HCT116 (cell line): Measurements from ENCODE around the gene AKAP12. TPM values are rescaled to one million over a fixed set of nuclear protein-coding genes. Genes with fewer than 3 reads are reported as not detected.

ENCODE experiments used
- ATAC-seq: fragments of 200-7000 bp; cut with Tn5 transposase; 2 replicates; pipeline ENCODE4 v1.9.1; 2020; ENCODE audit warnings: mild to moderate bottlenecking, moderate library complexity
- BruUV-seq: library from RNA; stranded (reverse); fragments of 400-500 nt; replicated peaks from 2 replicates; lab custom pipeline; 2021; lab: Mats Ljungman, UMichigan
- CTCF ChIA-PET: fragments of 300-600 bp; sonication (Branson Sonifier 250); formaldehyde crosslinking; loops from one replicate; lab custom pipeline; 2021; ENCODE audit warnings: antibody characterized with exemption; lab: Charles Lee
- POLR2A ChIA-PET: fragments of 300-600, 350-600 bp; sonication (Branson Sonifier 250); formaldehyde crosslinking; loops from one replicate; lab custom pipeline; 2021; ENCODE audit warnings: antibody characterized with exemption; lab: Charles Lee
- RAD21 ChIA-PET, 2 experiments: fragments of 300-600 bp; sonication (Branson Sonifier 250); formaldehyde crosslinking; loops; one replicate each; lab custom pipeline; 2023; ENCODE audit warnings: low total read pairs in 2 of 2; ENCODE audit not compliant: uncharacterized antibody in 2 of 2, unreplicated experiment in 2 of 2, low non-redundant PET in 1 of 2; lab: Charles Lee
- DNase-seq: peaks from one replicate; pipeline ENCODE4 v3.0.0-alpha.2; 2010; ENCODE audit warnings: low read depth, low spot score
- H2AFZ ChIP-seq: fragments of 200-600 bp; shearing (Covaris generic), sonication (generic); 2 replicates; pipeline ENCODE4 v1.6.1; 2017; ENCODE audit warnings: low read depth, mixed run types, mixed read lengths, antibody characterized with exemption, low read length; ENCODE audit not compliant: poor library complexity, severe bottlenecking
- H3K27ac ChIP-seq: 2 replicates; pipeline ENCODE4 v1.5.1; 2012; ENCODE audit warnings: low read depth, low read length
- H3K27me3 ChIP-seq: fragments of 200-600 bp; sonication (generic); 2 replicates; pipeline ENCODE4 v1.6.1; 2016; ENCODE audit warnings: mixed run types, low read length, mixed read lengths; ENCODE audit not compliant: insufficient read depth
- H3K36me3 ChIP-seq, 2 experiments: fragments of 200-500 bp in 1 of 2; fragments of 200-600 bp in 1 of 2; sonication (Bioruptor generic) in 1 of 2; sonication (generic) in 1 of 2; 2 replicates each; pipeline versions ENCODE4 v1.5.1 to v1.6.1; 2014 to 2016; ENCODE audit warnings: low read length in 2 of 2, inconsistent platforms in 1 of 2, mixed read lengths in 1 of 2, mixed run types in 1 of 2; ENCODE audit not compliant: insufficient read depth in 2 of 2, control insufficient read depth in 1 of 2
- H3K4me1 ChIP-seq, 2 experiments: fragments of 200-600 bp in 1 of 2; sonication (generic) in 1 of 2; 2 replicates each; pipeline versions ENCODE4 v1.5.1 to v1.6.1; 2012 to 2017; ENCODE audit warnings: low read length in 2 of 2, inconsistent platforms in 1 of 2, mild to moderate bottlenecking in 1 of 2, mixed read lengths in 1 of 2, mixed run types in 1 of 2, moderate library complexity in 1 of 2; ENCODE audit not compliant: insufficient read depth in 2 of 2, control insufficient read depth in 1 of 2
- H3K4me2 ChIP-seq: fragments of 200-600 bp; sonication (generic); 2 replicates; pipeline ENCODE4 v1.6.1; 2017; ENCODE audit warnings: mixed run types, low read length, mixed read lengths
- H3K4me3 ChIP-seq, 2 experiments: fragments of 200-600 bp in 1 of 2; sonication (generic) in 1 of 2; replicated peaks in 1 of 2; 2 replicates each; pipeline ENCODE4 v1.5.1; 2011 to 2016; ENCODE audit warnings: low read length in 2 of 2, control low read depth in 1 of 2, low read depth in 1 of 2, mild to moderate bottlenecking in 1 of 2, mixed read lengths in 1 of 2, mixed run types in 1 of 2
- H3K79me2 ChIP-seq: fragments of 200-600 bp; sonication (generic); 2 replicates; pipeline ENCODE4 v1.6.1; 2017; ENCODE audit warnings: mild to moderate bottlenecking, mixed run types, low read length, moderate library complexity, mixed read lengths; ENCODE audit not compliant: insufficient read depth
- H3K9ac ChIP-seq: fragments of 200-600 bp; sonication (generic); 2 replicates; pipeline ENCODE4 v1.6.1; 2016; ENCODE audit warnings: low read length, mixed read lengths
- H3K9me2 ChIP-seq: fragments of 200-600 bp; sonication (generic), shearing (Covaris generic); 2 replicates; pipeline ENCODE4 v1.6.1; 2017; ENCODE audit warnings: mixed run types, mild to moderate bottlenecking, moderate library complexity; ENCODE audit not compliant: insufficient read depth
- H3K9me3 ChIP-seq, 2 experiments: fragments of 200-500 bp in 1 of 2; fragments of 200-600 bp in 1 of 2; sonication (Bioruptor generic) in 1 of 2; sonication (generic) in 1 of 2; 2 replicates each; pipeline ENCODE4 v1.6.1; 2014 to 2017; ENCODE audit warnings: low read length in 2 of 2, mixed read lengths in 2 of 2, inconsistent platforms in 1 of 2, low read depth in 1 of 2, mild to moderate bottlenecking in 1 of 2, mixed run types in 1 of 2, moderate library complexity in 1 of 2; ENCODE audit not compliant: control insufficient read depth in 1 of 2, insufficient read depth in 1 of 2
- H4K20me1 ChIP-seq: fragments of 200-600 bp; sonication (generic), shearing (Covaris generic); 2 replicates; pipeline ENCODE4 v1.6.1; 2017; ENCODE audit warnings: mixed run types, mild to moderate bottlenecking, moderate library complexity; ENCODE audit not compliant: insufficient read depth
- CBX3 ChIP-seq: IDR thresholded peaks from 2 replicates; pipeline ENCODE4 v1.6.1; 2012; ENCODE audit warnings: low read depth
- EGR1 ChIP-seq: IDR thresholded peaks from 2 replicates; pipeline ENCODE4 v1.6.1; 2012; ENCODE audit warnings: low read depth
- EZH2phosphoT487 ChIP-seq: fragments of 200-600 bp; IDR thresholded peaks from 2 replicates; pipeline ENCODE4 v1.6.1; 2018; ENCODE audit warnings: antibody characterized with exemption, borderline replicate concordance
- FOSL1 ChIP-seq: IDR thresholded peaks from 2 replicates; pipeline ENCODE4 v1.6.1; 2012; ENCODE audit warnings: low read depth
- MAX ChIP-seq: IDR thresholded peaks from 2 replicates; pipeline ENCODE4 v1.6.1; 2012
- POLR2A ChIP-seq: IDR thresholded peaks from 2 replicates; pipeline ENCODE4 v1.7.0; 2011; ENCODE audit warnings: borderline replicate concordance; ENCODE audit not compliant: insufficient read depth, insufficient read length; ENCODE audit errors: extremely low read depth
- POLR2AphosphoS5 ChIP-seq: IDR thresholded peaks from 2 replicates; pipeline ENCODE4 v1.6.1; 2011; ENCODE audit warnings: mild to moderate bottlenecking, low read depth, low read length, moderate library complexity
- REST ChIP-seq: IDR thresholded peaks from 2 replicates; pipeline ENCODE4 v1.6.1; 2012; ENCODE audit warnings: low read depth
- SIN3A ChIP-seq: IDR thresholded peaks from 2 replicates; pipeline ENCODE4 v1.6.1; 2012; ENCODE audit warnings: low read depth
- SP1 ChIP-seq: IDR thresholded peaks from 2 replicates; pipeline ENCODE4 v1.6.1; 2012; ENCODE audit warnings: low read depth
- TCF7L2 ChIP-seq: IDR thresholded peaks from 2 replicates; pipeline ENCODE4 v1.7.0; 2011; ENCODE audit warnings: borderline replicate concordance, inconsistent platforms; ENCODE audit not compliant: insufficient read depth, insufficient read length; ENCODE audit errors: extremely low read depth
- YY1 ChIP-seq: IDR thresholded peaks from 2 replicates; pipeline ENCODE4 v1.6.1; 2011; ENCODE audit warnings: low read length, low read depth, moderate library complexity, mild to moderate bottlenecking; ENCODE audit not compliant: insufficient replicate concordance; ENCODE audit errors: extremely low read depth
- ZFX ChIP-seq: fragments of 450-650 bp; IDR thresholded peaks from 2 replicates; pipeline ENCODE4 v1.6.1; 2017
- intact Hi-C: fragments of 100-400 bp; cut with micrococcal nuclease; formaldehyde crosslinking; loops from 2 replicates; pipeline ENCODE4 v1.10.0; 2022
- total RNA-seq: library from RNA; stranded (reverse); gene quantifications from one replicate; pipeline ENCODE4 v1.2.1, GENCODE V29; 2021; ENCODE audit not compliant: unreplicated experiment
- TF ChIP-seq, protein P1 (sequence below): IDR thresholded peaks from 2 replicates; pipeline ENCODE4 v1.6.1; 2012

Gene AKAP12
- total RNA-seq, 1 experiment from 2014 or later = 1,220 TPM

GRCh38 chr6:151385177-151385576 lies 145.4 kb downstream of the AKAP12 start:
- no peak overlapping the region for H3K9ac ChIP-seq
- no peak overlapping the region for H3K4me3 ChIP-seq
- peaks cover 83% of the 10 kb centered on the region for H3K79me2 ChIP-seq
- DNase-seq = no peak
- BruUV-seq = no TSS peak
- H3K9me3 ChIP-seq = no peaks in the 10 kb centered on the region
- POLR2A ChIA-PET = interaction anchor here (0.8 kb wide), 1 partner anchor 10 kb away, joined by 4 read pairs; no protein-coding TSS in a partner anchor
- H2AFZ ChIP-seq = no peak overlapping the region
- no peaks in the 10 kb centered on the region for H3K36me3 ChIP-seq
- H3K4me2 ChIP-seq = no peak overlapping the region
- H3K27ac ChIP-seq = no peak overlapping the region
- H3K9me2 ChIP-seq = no peaks in the 10 kb centered on the region
- no peaks in the 10 kb centered on the region for H4K20me1 ChIP-seq
- TF ChIP-seq POLR2AphosphoS5 (no peak), SP1 (no peak), SIN3A (no peak), EZH2phosphoT487 (no peak), CBX3 (no peak), EGR1 (no peak), TCF7L2 (no peak), FOSL1 (no peak), ZFX (no peak), REST (no peak), POLR2A (no peak), MAX (no peak), YY1 (no peak)
- TF ChIP-seq, protein P1, sequence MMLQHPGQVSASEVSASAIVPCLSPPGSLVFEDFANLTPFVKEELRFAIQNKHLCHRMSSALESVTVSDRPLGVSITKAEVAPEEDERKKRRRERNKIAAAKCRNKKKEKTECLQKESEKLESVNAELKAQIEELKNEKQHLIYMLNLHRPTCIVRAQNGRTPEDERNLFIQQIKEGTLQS = no peak
- TF ChIP-seq, all 23 proteins: peak for 0
- RAD21 ChIA-PET = no interaction called here
- ATAC-seq = no peak
- Histone ChIP-seq H3K27me3 (no peaks in the 10 kb centered on the region), H3K4me1 (peaks cover 12 to 15% of the 10 kb centered on the region in 2 experiments)
- CTCF ChIA-PET = interaction anchor here (0.9 kb wide), 1 partner anchor 10 kb away, joined by 3 read pairs; no protein-coding TSS in a partner anchor
- intact Hi-C loops = no loop called here
